NCI-H146 (cell line): Measurements from ENCODE around the gene EFHD2.
"Not testable (repeated sequence)": the region's sequence is repeated elsewhere in the genome, so short reads cannot be mapped to it uniquely, and the experiment has no call there.

Experiments
- DNase-seq: peaks from one replicate; lab custom pipeline; 2025; lab: John Stamatoyannopoulos, UW

Gene EFHD2

GRCh38 chr1:15430787-15431570 is 21.3 kb downstream of the EFHD2 start:
- DNase-seq = no peak

- DNase-seq = no peak
Measured at GRCh38 chr1:15431571-15431948, 21.9 kb downstream of the EFHD2 start.

GRCh38 chr1:15432324-15432723 is 22.6 kb downstream of the EFHD2 start:
- DNase-seq = no peak

- no peak for DNase-seq
Measured at GRCh38 chr1:15433471-15433870, 23.8 kb downstream of the EFHD2 start.

GRCh38 chr1:15434739-15435138 is 25.1 kb downstream of the EFHD2 start:
- DNase-seq = not testable (repeated sequence)

GRCh38 chr1:15435239-15436077 is 25.8 kb downstream of the EFHD2 start:
- DNase-seq = no peak

- peak; percentile 34 for DNase-seq
Measured at GRCh38 chr1:15436881-15437442, 27.3 kb downstream of the EFHD2 start.

- DNase-seq = no peak
Measured at GRCh38 chr1:15439325-15439724, 29.6 kb downstream of the EFHD2 start.

- DNase-seq = no peak
Measured at GRCh38 chr1:15440357-15440756, 30.7 kb downstream of the EFHD2 start.

- DNase-seq = no peak
Measured at GRCh38 chr1:15441247-15441646, 31.6 kb downstream of the EFHD2 start.

- no peak for DNase-seq
Measured at GRCh38 chr1:15442119-15442518, 32.4 kb downstream of the EFHD2 start.

- DNase-seq = no peak
Measured at GRCh38 chr1:15442759-15443158, 33.1 kb downstream of the EFHD2 start.

- no peak for DNase-seq
Measured at GRCh38 chr1:15443281-15443680, 33.6 kb downstream of the EFHD2 start.

GRCh38 chr1:15444468-15445389 is 35.0 kb downstream of the EFHD2 start:
- no peak for DNase-seq

- DNase-seq = no peak
Measured at GRCh38 chr1:15445390-15446122, 35.9 kb downstream of the EFHD2 start.

- DNase-seq = no peak
Measured at GRCh38 chr1:15446212-15446611, 36.5 kb downstream of the EFHD2 start.

GRCh38 chr1:15448877-15449462 is 39.3 kb downstream of the EFHD2 start:
- DNase-seq = no peak

- no peak for DNase-seq
Measured at GRCh38 chr1:15449567-15449966, 39.9 kb downstream of the EFHD2 start.

GRCh38 chr1:15451014-15451722 is 41.5 kb downstream of the EFHD2 start:
- DNase-seq = no peak

- DNase-seq = no peak
Measured at GRCh38 chr1:15452216-15452615, 42.5 kb downstream of the EFHD2 start.
